GM18951 (cell line): Measurements from ENCODE around the gene ATG12.

Source experiments
- POLR2A ChIP-seq: IDR thresholded peaks from 4 replicates; pipeline ENCODE4 v1.6.1; 2011; ENCODE audit warnings: mild to moderate bottlenecking; ENCODE audit not compliant: insufficient read length, insufficient read depth; ENCODE audit errors: extremely low read depth
- in situ Hi-C: fragments of 300-500 bp; cut with MboI; formaldehyde crosslinking; loops from one replicate; pipeline ENCODE4 v1.12.0; 2022; ENCODE audit warnings: low sequenced_read_pairs, mixed read lengths, inconsistent platforms; ENCODE audit not compliant: unreplicated experiment

The ATG12 gene

GRCh38 chr5:115855959-115856358 is 14.6 kb upstream of the ATG12 start:
- in situ Hi-C loops: no loop called here

GRCh38 chr5:115854139-115854538 is 12.8 kb upstream of the ATG12 start:
- TF ChIP-seq POLR2A: no peak
- in situ Hi-C loops: no loop called here

More at GRCh38 chr5:115855959-115856358, 14.6 kb upstream of the ATG12 start:
- no peak for TF ChIP-seq POLR2A

DNA sequence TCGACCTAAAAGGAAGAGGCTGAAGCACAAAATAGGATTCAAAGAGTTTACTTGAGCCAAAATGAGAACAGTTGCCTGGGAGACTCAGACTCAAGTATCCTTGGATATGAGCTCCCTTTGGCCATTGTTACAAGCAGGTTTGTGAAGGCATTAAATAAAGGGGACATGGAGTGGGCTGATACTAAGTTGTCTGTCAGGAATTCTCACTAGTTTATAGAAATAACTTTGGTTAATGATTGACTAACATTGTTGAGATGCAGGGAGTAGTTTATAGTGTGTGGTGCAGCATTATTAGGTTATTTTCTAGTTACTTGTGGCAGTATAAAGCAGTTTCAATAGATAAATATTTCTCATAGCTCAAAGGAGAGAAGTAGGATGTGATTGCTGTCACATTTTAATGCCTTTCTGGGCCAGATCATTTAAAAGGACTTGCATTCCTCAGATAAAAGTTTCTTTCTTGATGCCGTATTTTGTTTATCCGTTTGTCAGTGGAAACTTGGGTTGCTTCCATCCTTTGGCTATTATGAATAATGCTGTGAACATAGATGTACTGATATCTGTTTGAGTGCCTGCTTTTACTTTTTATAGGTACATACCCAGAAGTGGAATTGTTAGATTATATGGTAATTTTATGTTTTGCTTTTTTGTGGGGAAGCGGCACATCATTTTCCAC is 9.5 kb upstream of the ATG12 start:
- in situ Hi-C loops: no loop called here
- TF ChIP-seq POLR2A: no peak

DNA sequence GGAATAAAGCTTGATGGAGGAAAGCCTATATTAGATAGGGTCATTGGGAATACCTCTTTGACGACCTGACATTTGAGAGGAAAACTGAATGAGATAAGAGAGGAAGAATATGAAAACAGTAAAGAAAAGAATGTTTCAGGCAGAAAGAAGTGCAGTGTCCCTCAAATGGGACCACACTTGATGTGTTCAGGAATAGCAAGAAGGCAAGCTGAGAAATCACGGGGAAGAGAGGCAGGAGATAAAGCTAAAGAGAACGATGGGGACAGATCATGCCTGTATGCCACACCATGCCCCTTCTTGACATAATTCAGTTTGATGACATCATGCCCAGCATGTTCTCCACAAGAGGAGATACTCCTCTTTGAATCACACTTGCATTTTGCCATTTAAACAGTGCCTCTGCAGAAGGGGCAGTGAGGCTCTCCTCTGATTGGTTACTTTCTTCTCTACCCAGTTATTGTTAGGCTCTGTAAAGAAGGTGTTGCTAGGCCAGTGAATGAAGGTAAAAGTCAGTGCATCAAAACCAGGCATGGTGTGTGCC is 8.0 kb upstream of the ATG12 start:
- TF ChIP-seq POLR2A: no peak
- in situ Hi-C loops: no loop called here

DNA sequence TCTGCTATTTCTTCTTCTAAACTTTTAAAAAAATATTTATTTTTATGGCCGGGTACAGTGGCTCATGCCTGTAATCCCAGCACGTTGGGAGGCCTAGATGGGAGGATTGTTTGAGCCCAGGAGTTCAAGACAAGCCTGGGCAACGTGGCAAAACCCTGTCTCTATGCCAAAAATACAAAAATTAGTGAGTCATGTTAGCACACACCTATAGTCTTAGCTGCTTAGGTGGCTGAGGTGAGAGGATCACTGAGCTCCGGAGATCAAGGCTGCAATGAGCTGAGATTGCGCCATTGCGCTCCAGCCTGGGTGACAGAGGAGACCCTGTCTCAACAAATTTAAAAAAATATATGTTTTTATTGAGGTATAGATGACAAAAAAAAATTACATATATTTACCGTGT is 5.9 kb upstream of the ATG12 start:
- in situ Hi-C loops: no loop called here
- TF ChIP-seq POLR2A: no peak

- TF ChIP-seq POLR2A: no peak
- in situ Hi-C loops: no loop called here
These were observed 3.0 kb upstream of the ATG12 start for GRCh38 chr5:115844321-115844817.

GRCh38 chr5:115843444-115844130 is 2.2 kb upstream of the ATG12 start:
- in situ Hi-C loops: no loop called here
- TF ChIP-seq POLR2A: no peak

GRCh38 chr5:115842952-115843351 is 1.6 kb upstream of the ATG12 start:
- TF ChIP-seq POLR2A: no peak

DNA sequence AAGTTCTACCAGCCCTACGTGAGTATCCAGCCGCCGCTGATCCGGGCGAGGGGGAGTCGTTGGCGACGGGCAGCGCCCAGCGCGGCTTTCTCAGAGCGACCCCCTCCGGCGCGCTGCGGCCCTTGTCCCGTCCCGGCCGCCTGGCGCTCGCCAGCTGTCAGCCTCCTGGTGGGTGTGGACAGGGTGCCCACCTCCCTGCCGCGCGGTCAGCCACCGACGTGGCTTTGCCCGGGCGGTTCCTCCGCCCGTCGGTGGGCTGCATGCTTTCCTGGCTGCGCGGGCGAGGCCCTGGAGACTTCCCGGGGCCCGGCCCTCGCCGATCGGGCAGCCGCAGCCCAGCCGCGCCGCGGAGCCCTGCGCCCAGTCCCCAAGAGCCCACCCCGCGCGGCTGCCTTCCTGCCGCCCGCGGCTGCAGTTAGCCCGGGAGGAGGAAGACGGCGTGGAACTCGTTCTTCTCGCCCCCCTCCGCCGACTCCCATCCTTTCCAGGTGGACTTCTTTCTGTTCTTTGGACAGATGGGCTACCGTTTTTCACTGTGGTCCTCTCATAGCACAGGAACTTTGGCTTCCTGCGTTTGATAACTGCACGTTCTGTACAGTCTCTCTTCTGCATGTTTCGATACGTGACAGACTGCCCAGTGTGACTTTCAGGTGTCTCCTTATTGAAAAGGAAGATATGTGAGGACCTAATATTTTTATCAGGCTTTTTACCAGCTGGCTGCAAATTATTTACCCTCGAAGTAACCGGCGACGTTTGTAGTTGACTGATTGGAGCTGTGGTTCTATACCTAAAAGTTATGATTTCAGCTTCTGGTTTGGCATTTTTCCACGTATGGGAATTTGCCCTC is 947 bp upstream of the ATG12 start:
- no peak for TF ChIP-seq POLR2A
- in situ Hi-C loops: no loop called here

More at GRCh38 chr5:115842952-115843351, 1.6 kb upstream of the ATG12 start:
- in situ Hi-C loops: no loop called here

GRCh38 chr5:115840873-115841272 is 492 bp downstream of the ATG12 start:
- TF ChIP-seq POLR2A: no peak
- in situ Hi-C loops: no loop called here

DNA sequence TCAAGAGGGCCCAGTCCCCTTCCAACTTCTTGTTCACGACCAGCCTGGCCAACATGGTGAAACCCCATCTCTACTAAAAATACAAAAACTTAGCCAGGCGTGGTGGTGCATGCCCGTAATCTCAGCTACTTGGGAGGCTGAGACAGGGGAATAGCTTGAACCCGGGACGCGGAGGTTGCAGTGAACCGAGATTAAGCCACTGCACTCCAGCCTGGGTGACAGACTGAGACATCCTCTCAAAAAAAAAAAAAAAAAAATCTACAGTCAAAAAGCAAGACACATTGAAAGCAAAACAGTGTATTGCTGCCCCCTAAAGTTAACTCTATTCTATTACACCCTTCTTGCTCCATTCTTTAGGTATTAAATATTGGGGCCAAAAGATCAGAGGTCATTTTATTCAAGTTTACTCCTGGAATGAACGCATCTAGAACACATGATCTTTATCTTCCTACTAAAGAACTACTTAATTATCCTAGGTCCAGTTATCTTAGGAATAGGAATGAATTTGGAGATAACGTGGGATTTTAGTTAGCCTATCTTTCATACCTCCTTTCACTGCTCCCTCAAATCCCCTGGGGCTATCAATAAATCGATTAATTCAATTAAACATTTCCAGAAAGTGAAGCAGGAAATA is 2.4 kb downstream of the ATG12 start:
- in situ Hi-C loops: loop anchor here (10.0 kb wide), 1 partner anchor 236 kb away; no protein-coding TSS in a partner anchor
- TF ChIP-seq POLR2A: no peak

GRCh38 chr5:115835481-115835880 is 5.9 kb downstream of the ATG12 start:
- TF ChIP-seq POLR2A: no peak
- in situ Hi-C loops: loop anchor here (10.0 kb wide), 1 partner anchor 239 kb away; no protein-coding TSS in a partner anchor
